Right forelimb (tissue), 1 donor: ENCODE results near the gene FLT3.
"Not testable (repeated sequence)": the region's sequence is repeated elsewhere in the genome, so short reads cannot be mapped to it uniquely, and the experiment has no call there.

Source experiments
- DNase-seq: peaks from one replicate; pipeline ENCODE4 v3.0.0-alpha.2; 2018

Gene FLT3

GRCh38 chr13:28099396-28100149 lies 803 bp downstream of the FLT3 start:
- no peak for DNase-seq

GRCh38 chr13:28097503-28097902 lies 2.9 kb downstream of the FLT3 start:
- DNase-seq, result no peak

DNA sequence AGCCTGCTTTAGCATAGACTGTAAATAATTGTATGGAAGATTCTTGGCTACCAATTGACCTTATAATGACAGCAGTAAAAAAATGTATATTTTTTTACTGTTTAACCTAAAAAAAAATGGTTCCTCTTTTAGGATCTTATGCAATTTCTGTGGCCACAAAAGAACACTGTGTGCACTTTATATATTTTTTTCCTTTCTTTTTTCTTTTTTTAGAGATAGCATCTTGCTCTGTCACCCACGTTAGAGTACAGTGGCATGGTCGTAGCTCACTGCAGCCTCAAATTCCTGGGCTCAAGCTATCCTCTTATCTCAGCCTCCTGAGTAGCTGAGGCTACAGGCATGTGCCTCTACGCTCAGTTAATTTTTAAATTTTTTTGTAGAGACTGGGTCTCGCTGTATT lies 6.1 kb downstream of the FLT3 start:
- no peak for DNase-seq

GRCh38 chr13:28093881-28094280 lies 6.5 kb downstream of the FLT3 start:
- DNase-seq, result no peak

- no peak for DNase-seq
Measured at GRCh38 chr13:28092431-28092830, 7.9 kb downstream of the FLT3 start.

GRCh38 chr13:28089065-28089464 lies 11.3 kb downstream of the FLT3 start:
- DNase-seq, result no peak

DNA sequence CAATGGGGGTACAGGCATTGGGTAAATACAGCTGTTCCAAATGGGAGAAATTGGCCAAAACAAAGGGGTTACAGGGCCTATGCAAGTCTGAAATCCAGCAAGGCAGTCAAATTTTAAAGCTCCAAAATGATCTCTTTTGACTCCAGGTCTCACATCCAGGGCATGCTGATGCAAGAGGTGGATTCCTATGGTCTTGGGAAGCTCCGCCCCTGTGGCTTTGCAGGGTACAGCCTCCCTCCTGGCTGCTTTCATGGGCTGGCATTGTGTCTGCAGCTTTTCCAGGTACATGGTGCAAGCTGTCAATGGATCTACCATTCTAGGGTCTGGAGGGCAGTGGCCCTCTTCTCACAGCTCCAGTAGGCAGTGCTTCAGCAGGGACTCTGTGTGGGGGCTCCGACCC lies 22.6 kb downstream of the FLT3 start:
- DNase-seq, result not testable (repeated sequence)

DNA sequence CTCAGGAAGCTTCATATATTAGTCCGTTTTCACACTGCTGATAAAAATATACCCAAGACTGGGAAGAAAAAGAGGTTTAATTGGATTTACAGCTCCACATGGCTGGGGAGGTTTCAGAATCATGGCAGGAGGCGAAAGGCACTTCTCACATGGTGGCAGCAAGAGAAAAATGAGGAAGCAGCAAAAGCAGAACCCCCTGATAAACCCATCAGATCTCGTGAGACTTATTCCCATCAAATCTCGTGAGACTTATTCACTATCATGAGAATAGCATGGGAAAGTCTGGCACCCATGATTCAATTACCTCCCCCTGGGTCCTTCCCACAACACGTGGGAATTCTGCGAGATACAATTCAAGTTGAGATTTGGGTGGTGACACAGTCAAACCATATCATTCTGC lies 23.1 kb downstream of the FLT3 start:
- no peak for DNase-seq

DNA sequence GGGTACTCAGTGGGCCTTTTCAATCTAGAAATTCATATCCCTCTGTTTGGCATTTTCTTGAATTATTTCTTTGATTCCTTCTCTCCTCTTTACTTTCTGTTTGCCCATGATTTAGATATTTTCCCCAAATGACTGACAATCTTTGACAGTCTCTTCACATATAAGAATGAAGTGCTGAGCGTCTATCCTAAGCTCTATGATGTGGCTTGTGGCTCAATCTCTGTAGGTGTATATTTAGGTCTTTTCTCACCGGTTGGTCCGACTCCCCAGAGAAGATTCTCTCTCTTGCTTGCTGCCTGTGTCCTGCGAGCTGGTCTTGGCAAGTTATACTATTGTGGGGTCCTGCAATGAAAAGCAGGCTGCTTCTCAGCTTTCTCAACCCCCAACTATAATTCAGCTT lies 29.0 kb downstream of the FLT3 start:
- DNase-seq, result no peak

DNA sequence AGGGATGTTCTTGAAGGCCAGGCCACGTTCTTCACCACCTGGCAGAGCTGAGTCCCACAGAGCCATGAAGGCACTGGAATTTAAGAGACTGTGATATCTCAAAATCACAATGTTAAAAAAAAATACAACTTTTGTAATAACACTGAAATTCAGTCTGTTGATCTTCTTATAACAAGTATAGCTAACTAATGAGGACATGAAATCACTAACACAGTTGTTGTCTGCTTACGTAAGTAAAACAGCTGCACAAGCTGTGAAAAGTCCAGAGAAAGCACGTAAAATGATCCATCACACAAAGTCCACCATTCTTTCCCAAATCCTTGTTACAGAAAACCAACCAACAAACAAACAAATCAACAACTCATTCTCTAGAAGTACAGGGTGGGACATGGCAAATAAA lies 32.9 kb downstream of the FLT3 start:
- no peak for DNase-seq

DNA sequence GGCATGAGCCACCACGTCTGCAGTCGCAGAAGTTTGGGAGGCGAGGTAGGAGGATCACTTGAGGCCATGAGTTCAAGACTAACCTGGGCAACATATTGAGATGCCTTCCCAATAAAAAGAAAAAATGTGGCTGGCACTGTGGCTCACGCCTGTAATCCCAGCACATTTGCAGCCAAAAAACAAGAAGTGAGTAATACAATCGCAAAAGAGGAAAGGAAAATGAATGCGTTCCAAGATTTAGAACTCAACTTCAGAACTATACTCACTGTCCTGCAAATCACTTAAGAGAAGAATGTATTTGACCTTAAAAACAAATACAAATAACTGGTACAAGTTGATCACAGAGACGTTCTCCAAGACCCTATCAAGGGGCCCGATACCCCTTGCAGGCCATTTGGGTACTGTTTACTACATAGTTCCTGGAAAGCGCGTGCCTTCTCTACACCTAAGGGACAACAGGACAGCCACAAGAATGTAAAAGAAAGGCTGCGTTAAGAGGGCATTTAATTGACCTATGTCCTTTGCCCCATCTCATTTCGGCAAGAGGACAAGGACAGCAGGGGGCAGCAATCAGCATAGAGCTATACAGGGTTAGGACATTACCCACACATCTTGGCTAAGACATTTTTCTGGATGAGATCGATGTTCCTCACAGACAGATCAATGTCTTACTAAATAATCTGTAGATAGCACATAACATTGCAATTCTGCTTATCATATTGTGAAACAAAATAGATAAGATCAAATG lies 41.3 kb downstream of the FLT3 start:
- no peak for DNase-seq

DNA sequence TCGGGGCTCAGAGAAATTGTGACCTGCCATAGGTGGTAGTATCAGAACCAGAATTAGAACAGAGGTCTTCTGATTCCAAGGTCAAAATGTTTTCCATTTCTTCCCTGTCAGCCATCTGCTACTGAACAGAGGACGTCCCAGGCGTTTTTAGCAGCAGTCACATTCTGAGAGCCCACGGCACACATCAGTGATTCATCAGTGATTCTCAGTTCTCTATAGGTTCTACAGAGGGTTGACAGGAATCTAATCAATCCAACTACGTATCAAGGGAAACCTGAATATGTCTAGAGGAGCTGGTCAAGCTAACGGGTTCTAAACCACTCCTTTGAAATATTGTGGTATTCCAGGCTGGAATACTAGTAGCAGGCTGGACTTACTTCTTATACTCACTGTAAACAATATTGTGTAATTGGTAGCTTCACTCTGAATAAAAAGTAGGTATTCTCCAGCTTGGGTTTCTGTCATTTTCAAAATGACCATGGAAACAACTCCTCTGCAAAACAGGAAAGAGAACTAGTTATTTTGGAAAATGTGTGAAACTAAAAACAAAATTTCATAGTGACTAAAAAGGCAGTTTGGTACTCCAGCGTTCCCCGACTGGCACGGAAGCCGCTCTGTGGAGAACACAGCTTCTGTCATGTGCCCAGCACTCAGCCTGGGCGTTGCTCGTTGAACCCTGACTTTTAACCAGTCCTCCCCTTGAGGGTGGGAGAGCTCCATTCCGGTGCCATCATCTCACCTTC lies 43.2 kb downstream of the FLT3 start:
- no peak for DNase-seq

- DNase-seq, result no peak
Measured at GRCh38 chr13:28056426-28056825, 44.0 kb downstream of the FLT3 start.

GRCh38 chr13:28055357-28055756 lies 45.0 kb downstream of the FLT3 start:
- no peak for DNase-seq

GRCh38 chr13:28052945-28053344 lies 47.4 kb downstream of the FLT3 start:
- DNase-seq, result no peak

DNA sequence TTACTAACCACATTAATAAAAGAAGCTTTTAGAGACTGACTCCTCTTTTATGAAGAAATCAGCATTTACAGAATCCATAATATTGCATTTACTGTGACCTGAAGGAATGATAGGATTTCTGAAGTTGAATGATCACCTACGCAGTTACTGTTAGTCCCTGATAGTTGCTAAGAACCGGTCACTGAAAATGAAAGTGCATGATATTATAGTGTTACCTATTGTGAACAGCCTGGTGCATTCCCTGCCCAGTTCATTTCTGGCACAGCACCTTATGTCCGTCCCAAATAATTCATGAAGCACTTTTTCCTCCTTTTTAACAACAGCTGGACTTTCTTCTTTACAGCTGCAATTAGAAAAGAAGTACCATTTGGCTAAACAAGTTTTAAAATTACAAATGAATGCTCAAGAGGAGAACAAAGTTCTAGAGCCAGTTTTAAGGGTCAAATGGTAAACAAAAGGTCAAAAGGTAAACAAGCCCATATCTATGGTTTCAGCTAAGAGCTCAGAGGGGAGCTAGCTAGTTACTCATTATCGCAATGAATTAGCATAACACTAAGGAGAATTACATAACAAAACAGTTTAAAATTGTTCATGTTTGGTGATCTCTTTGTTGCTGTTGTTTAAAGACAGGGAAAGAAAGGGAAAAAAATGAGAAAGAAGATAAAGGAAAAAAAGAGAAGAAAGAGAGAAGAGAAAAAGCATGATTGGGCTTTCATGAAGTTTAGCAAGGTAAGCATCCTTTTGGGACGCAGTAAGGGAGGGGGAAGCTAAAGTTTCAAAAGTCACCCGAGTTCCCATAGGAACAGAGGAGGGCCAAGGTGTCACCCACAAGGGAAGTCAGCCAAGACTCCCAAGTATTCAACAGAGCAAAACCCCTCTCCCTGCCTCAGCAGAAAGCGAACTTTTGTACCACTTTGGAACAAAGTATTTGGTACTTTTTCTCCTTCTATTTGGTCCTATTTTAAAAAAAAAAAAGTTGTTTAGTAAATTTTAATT lies 50.2 kb downstream of the FLT3 start:
- no peak for DNase-seq

DNA sequence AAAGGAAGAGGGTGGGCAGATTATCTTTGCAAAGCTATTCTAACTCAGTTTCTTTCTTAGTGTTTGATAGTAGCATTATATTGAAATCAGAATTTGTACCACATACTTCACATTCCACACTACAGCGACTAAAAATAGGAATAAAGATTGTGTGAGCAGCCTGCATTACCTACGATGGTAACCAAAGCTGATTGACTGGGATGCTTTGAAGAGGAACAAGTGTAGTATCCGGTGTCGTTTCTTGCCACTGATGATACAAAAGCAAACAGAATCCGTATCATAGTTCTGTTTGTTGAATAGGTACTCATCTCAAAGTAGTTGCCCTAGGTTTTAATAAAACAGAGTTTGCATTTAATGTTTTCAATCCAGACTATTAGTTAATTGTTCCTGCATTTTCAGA lies 51.2 kb downstream of the FLT3 start:
- no peak for DNase-seq

DNA sequence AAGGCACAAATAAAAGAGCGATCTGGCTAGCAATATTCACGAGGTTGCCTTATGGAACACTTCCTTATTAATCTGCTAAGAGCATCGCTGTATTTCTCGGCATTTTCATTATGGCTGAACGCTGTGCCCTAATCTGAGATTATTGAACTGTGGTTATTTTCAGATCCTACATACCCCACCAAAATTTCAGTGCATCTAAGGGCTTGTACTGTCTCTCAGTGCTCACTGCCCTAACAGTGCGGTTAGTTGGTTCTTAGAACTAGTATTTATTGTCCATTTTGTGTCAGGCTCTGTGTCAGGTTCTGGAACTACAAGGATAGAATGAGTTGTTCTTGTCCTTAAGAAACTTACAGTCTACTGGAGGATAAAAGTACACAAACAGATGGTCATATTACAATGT lies 51.6 kb downstream of the FLT3 start:
- DNase-seq, result no peak

GRCh38 chr13:28047757-28048388 lies 52.5 kb downstream of the FLT3 start:
- no peak for DNase-seq

DNA sequence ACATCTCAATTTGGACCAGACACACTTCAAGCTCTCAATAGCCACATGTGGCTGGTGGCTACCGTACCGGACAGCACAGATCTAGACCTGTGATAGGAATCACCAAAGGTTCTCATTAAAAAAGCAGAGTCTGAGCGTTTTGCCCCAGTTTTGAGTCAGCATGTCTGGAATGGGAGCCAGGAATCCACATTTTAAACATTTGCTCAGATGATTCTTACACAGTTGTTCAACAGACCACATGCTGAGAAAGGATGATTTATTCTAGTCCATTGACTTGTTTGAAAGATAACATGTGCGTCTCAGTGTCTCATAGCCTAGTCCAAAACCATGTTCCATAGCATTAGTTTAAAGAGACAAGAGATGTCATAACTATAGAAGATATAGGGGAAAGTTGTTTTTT lies 53.4 kb downstream of the FLT3 start:
- DNase-seq, result no peak

- DNase-seq, result no peak
Measured at GRCh38 chr13:28045861-28046260, 54.5 kb downstream of the FLT3 start.

DNA sequence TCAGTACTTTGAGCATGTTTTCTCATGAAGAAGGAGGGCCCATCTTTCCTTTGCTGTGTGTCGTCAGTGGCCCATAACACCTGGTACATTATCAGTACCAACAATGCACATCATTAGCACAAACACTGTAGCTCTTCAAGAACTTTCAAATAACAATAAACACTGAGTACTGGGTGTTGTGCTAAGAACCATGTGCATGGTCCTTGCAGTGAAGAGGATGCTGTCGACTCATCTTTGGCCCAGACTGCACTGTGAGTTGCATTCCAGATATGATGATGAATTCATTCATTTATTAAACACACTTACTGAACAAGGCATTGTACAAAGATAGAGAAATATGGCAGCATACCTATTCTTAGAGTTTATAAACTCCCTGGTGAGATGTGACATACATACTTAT lies 55.8 kb downstream of the FLT3 start:
- DNase-seq, result no peak
